IMR-90 (cell line): ENCODE results near the gene ACAD11. TPM values are rescaled to one million over a fixed set of nuclear protein-coding genes. Genes with fewer than 3 reads are reported as not detected.
A peak's percentile ranks its signal among the peaks of the same experiment; 100 is the strongest.

ENCODE experiments used
- ATAC-seq: fragments of 200-7000 bp; cut with Tn5 transposase; 2 replicates; pipeline ENCODE4 v1.9.1; 2020; ENCODE audit warnings: low read depth, mild to moderate bottlenecking, moderate library complexity
- BruUV-seq: library from RNA; stranded (reverse); fragments of 400-500 nt; replicated peaks from 2 replicates; lab custom pipeline; 2021; lab: Mats Ljungman, UMichigan
- CTCF ChIA-PET: fragments of 300-600 bp; formaldehyde crosslinking; extraction: SDS; loops from one replicate; lab custom pipeline; 2021; ENCODE audit warnings: antibody characterized with exemption; lab: Yijun Ruan, JAX
- POLR2A ChIA-PET: fragments of 300-600 bp; sonication (Branson Sonifier 250); formaldehyde crosslinking; loops from one replicate; lab custom pipeline; 2022; ENCODE audit warnings: antibody characterized with exemption; ENCODE audit not compliant: unreplicated experiment; lab: Charles Lee
- DNase-seq: peaks from one replicate; pipeline ENCODE4 v3.0.0; 2013
- H2AFZ ChIP-seq: replicated peaks from 2 replicates; pipeline ENCODE3; 2013; ENCODE audit warnings: low read length, mild to moderate bottlenecking; ENCODE audit not compliant: poor library complexity
- H2AK5ac ChIP-seq: 2 replicates; pipeline ENCODE4 v1.6.1; 2013; ENCODE audit warnings: low read depth, low read length, inconsistent platforms
- H2AK9ac ChIP-seq: replicated peaks from 2 replicates; pipeline ENCODE3; 2013; ENCODE audit warnings: mild to moderate bottlenecking, low read depth, low read length, moderate library complexity; ENCODE audit not compliant: poor library complexity
- H2BK120ac ChIP-seq: 2 replicates; pipeline ENCODE4 v1.6.1; 2013; ENCODE audit warnings: low read depth, low read length, inconsistent platforms
- H2BK15ac ChIP-seq: 3 replicates; pipeline ENCODE4 v1.6.1; 2013; ENCODE audit warnings: low read depth, low read length, inconsistent platforms
- H2BK20ac ChIP-seq: 2 replicates; pipeline ENCODE4 v1.6.1; 2013; ENCODE audit warnings: low read depth, mild to moderate bottlenecking, inconsistent platforms, low read length, moderate library complexity
- H2BK5ac ChIP-seq: 2 replicates; pipeline ENCODE4 v1.6.1; 2013; ENCODE audit warnings: mild to moderate bottlenecking, low read depth, low read length, inconsistent platforms; ENCODE audit not compliant: poor library complexity, severe bottlenecking
- H3K14ac ChIP-seq: replicated peaks from 2 replicates; pipeline ENCODE4 v1.6.1; 2013; ENCODE audit warnings: low read depth, low read length, inconsistent platforms
- H3K18ac ChIP-seq: 2 replicates; pipeline ENCODE4 v1.6.1; 2013; ENCODE audit warnings: low read depth, low read length, control low read depth
- H3K23ac ChIP-seq: 2 replicates; pipeline ENCODE4 v1.6.1; 2013; ENCODE audit warnings: low read depth, low read length, inconsistent platforms
- H3K27ac ChIP-seq: 2 replicates; pipeline ENCODE4 v1.5.1; 2013; ENCODE audit warnings: mild to moderate bottlenecking, control low read depth, low read length; ENCODE audit not compliant: insufficient read depth
- H3K27me3 ChIP-seq: 2 replicates; pipeline ENCODE4 v1.6.1; 2013; ENCODE audit warnings: low read length; ENCODE audit not compliant: control insufficient read depth, insufficient read depth
- H3K36me3 ChIP-seq: 2 replicates; pipeline ENCODE4 v1.6.1; 2013; ENCODE audit warnings: low read length, mixed read lengths; ENCODE audit not compliant: control insufficient read depth, insufficient read depth
- H3K4ac ChIP-seq: 2 replicates; pipeline ENCODE4 v1.6.1; 2013; ENCODE audit warnings: low read depth, low read length, inconsistent platforms
- H3K4me1 ChIP-seq: 2 replicates; pipeline ENCODE4 v1.6.1; 2013; ENCODE audit warnings: low read length, mixed read lengths; ENCODE audit not compliant: control insufficient read depth, insufficient read depth
- H3K4me2 ChIP-seq: 2 replicates; pipeline ENCODE4 v1.6.1; 2013; ENCODE audit warnings: low read depth, mild to moderate bottlenecking, control low read depth, low read length, moderate library complexity
- H3K4me3 ChIP-seq: 2 replicates; pipeline ENCODE4 v1.5.1; 2013; ENCODE audit warnings: low read depth, mild to moderate bottlenecking, control low read depth, low read length, moderate library complexity; ENCODE audit not compliant: insufficient read depth
- H3K56ac ChIP-seq: 2 replicates; pipeline ENCODE4 v1.6.1; 2013; ENCODE audit warnings: low read length, inconsistent platforms; ENCODE audit not compliant: insufficient read depth; ENCODE audit errors: extremely low read depth
- H3K79me1 ChIP-seq, 2 experiments: 2 replicates each; pipeline ENCODE4 v1.6.1; 2013; ENCODE audit warnings: low read length in 2 of 2, inconsistent platforms in 1 of 2, low read depth in 1 of 2
- H3K9ac ChIP-seq: 2 replicates; pipeline ENCODE4 v1.6.1; 2013; ENCODE audit warnings: low read depth, low read length, control low read depth
- H3K9me1 ChIP-seq: 2 replicates; pipeline ENCODE4 v1.6.1; 2013; ENCODE audit warnings: low read length, inconsistent platforms; ENCODE audit not compliant: insufficient read depth
- H3K9me3 ChIP-seq: 2 replicates; pipeline ENCODE4 v1.6.1; 2013; ENCODE audit warnings: low read length; ENCODE audit not compliant: control insufficient read depth, insufficient read depth
- H4K20me1 ChIP-seq: 2 replicates; pipeline ENCODE4 v1.6.1; 2013; ENCODE audit warnings: low read length, inconsistent platforms; ENCODE audit not compliant: insufficient read depth
- H4K5ac ChIP-seq: 2 replicates; pipeline ENCODE4 v1.6.1; 2013; ENCODE audit warnings: mild to moderate bottlenecking, low read depth, low read length, control low read depth
- H4K8ac ChIP-seq, 2 experiments: 2 replicates each; pipeline ENCODE4 v1.6.1; 2013; ENCODE audit warnings: low read depth in 2 of 2, low read length in 2 of 2, control low read depth in 1 of 2, inconsistent platforms in 1 of 2
- H4K91ac ChIP-seq: 2 replicates; pipeline ENCODE4 v1.6.1; 2013; ENCODE audit warnings: low read depth, low read length, inconsistent platforms; ENCODE audit not compliant: insufficient read depth
- FOS ChIP-seq: fragments of 150-350 bp; IDR thresholded peaks from 2 replicates; pipeline ENCODE4 v1.6.1; 2016; ENCODE audit warnings: low read depth, low read length
- MAFK ChIP-seq: IDR thresholded peaks from 2 replicates; pipeline ENCODE4 v1.6.1; 2012; ENCODE audit warnings: low read depth, low read length, improper control_type of control experiment
- RAD21 ChIP-seq: IDR thresholded peaks from 2 replicates; pipeline ENCODE4 v1.6.1; 2012; ENCODE audit warnings: low read length, improper control_type of control experiment
- RCOR1 ChIP-seq: IDR thresholded peaks from 2 replicates; pipeline ENCODE4 v1.6.1; 2012; ENCODE audit warnings: mild to moderate bottlenecking, low read length, improper control_type of control experiment; ENCODE audit not compliant: insufficient replicate concordance
- RFX5 ChIP-seq: IDR thresholded peaks from 2 replicates; pipeline ENCODE4 v1.8.0; 2012; ENCODE audit warnings: low read depth, mild to moderate bottlenecking, low read length, moderate library complexity
- WGBS, 2 experiments: methylation state at CpG; one replicate each; pipeline versions ENCODE4 v1.1.5 to v1.1.7; 2013; ENCODE audit warnings: missing lambda C conversion rate in 2 of 2; ENCODE audit not compliant: insufficient read length in 1 of 2; ENCODE audit errors: extremely low coverage in 2 of 2; 5-methylcytosine and 5-hydroxymethylcytosine counted together
- dilution Hi-C: fragments of 300-500 bp; cut with HindIII; formaldehyde crosslinking; loops from one replicate; pipeline ENCODE4 v1.14.3; 2018; ENCODE audit warnings: low sequenced_read_pairs; ENCODE audit not compliant: unreplicated experiment
- in situ Hi-C: fragments of 300-500 bp; cut with MboI; formaldehyde crosslinking; loops from 3 replicates; pipeline ENCODE4 v1.14.3; 2019; ENCODE audit warnings: low sequenced_read_pairs, inconsistent platforms, mixed read lengths
- intact Hi-C: fragments of 100-400 bp; cut with micrococcal nuclease; formaldehyde crosslinking; loops from 2 replicates; pipeline ENCODE4 v1.10.0; 2022
- polyA plus RNA-seq, 3 experiments: library from polyadenylated mRNA; depleted of rRNA; stranded (reverse); fragments of >200 nt; gene quantifications; 2 replicates each; pipeline ENCODE4 v1.2.3, GENCODE V29; 2012; ENCODE audit warnings: low replicate concordance in 1 of 3
- total RNA-seq: library from RNA; depleted of rRNA; stranded (reverse); fragments of >200 nt; gene quantifications from 2 replicates; pipeline ENCODE4 v1.2.3, GENCODE V29; 2012
- TF ChIP-seq, protein P1 (sequence below): conservative IDR thresholded peaks from 2 replicates; pipeline ENCODE4 v1.5.1; 2012; ENCODE audit warnings: mild to moderate bottlenecking, low read depth, low read length, improper control_type of control experiment

Gene ACAD11
- total and polyA plus RNA-seq, 2 of the 4 experiments (the other 2 are of a cell fraction) = 16.0 to 18.8 TPM

DNA sequence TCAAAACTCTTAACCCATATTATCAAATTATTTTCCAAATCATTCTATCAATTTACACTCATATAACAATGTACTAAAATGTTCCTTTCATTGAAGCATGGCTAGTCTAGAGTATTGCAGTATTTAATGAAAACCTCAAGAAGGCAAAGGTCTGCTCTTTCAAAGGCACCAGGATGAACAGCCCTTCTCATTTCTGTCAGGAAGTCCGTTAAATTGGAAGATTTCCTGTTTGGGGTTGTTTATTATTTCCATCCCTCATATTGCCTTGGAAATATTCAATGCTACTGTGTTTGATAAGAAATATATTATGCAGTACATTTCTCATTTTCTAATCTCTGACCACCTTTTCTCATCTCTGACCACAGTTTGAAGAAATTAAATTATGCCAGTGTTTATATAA, 37.5 kb downstream of the ACAD11 start:
- ChIA-PET CTCF (no interaction called here), POLR2A (no interaction called here)
- ATAC-seq = no peak
- no peak overlapping the region for H2AFZ ChIP-seq
- DNase-seq = no peak
- H2BK20ac ChIP-seq = no peak overlapping the region
- H3K23ac ChIP-seq = no peak overlapping the region
- peak overlapping the region; percentile 41; the same call in 1 of the 2 replicates for H3K18ac ChIP-seq
- H3K27ac ChIP-seq = no peak overlapping the region
- no peak overlapping the region for H3K4me3 ChIP-seq
- TF ChIP-seq, protein P1, sequence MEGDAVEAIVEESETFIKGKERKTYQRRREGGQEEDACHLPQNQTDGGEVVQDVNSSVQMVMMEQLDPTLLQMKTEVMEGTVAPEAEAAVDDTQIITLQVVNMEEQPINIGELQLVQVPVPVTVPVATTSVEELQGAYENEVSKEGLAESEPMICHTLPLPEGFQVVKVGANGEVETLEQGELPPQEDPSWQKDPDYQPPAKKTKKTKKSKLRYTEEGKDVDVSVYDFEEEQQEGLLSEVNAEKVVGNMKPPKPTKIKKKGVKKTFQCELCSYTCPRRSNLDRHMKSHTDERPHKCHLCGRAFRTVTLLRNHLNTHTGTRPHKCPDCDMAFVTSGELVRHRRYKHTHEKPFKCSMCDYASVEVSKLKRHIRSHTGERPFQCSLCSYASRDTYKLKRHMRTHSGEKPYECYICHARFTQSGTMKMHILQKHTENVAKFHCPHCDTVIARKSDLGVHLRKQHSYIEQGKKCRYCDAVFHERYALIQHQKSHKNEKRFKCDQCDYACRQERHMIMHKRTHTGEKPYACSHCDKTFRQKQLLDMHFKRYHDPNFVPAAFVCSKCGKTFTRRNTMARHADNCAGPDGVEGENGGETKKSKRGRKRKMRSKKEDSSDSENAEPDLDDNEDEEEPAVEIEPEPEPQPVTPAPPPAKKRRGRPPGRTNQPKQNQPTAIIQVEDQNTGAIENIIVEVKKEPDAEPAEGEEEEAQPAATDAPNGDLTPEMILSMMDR = no peak
- no peak for TF ChIP-seq RCOR1
- TF ChIP-seq RFX5 = no peak
- TF ChIP-seq FOS = no peak
- TF ChIP-seq MAFK = no peak
- TF ChIP-seq RAD21 = no peak
- H3K9me3 ChIP-seq = peaks cover 3% of the 10 kb centered on the region; the same call in 1 of the 2 replicates
- H2BK5ac ChIP-seq = peak overlapping the region; percentile 28
- no peak overlapping the region for H4K8ac ChIP-seq
- no peak overlapping the region for H3K56ac ChIP-seq
- H4K91ac ChIP-seq = no peak overlapping the region
- no peak overlapping the region for H2AK5ac ChIP-seq
- no peak overlapping the region for H3K4ac ChIP-seq
- H3K9me1 ChIP-seq = peaks cover 6% of the 10 kb centered on the region; the same call in 1 of the 2 replicates
- no peak overlapping the region for H3K4me2 ChIP-seq
- H2BK120ac ChIP-seq = no peak overlapping the region
- no peaks in the 10 kb centered on the region for H3K27me3 ChIP-seq
- no peaks in the 10 kb centered on the region for H4K20me1 ChIP-seq
- no TSS peak for BruUV-seq
- peaks cover 0 to 9% of the 10 kb centered on the region in 2 experiments; a peak in 2 of 4 replicates for H3K79me1 ChIP-seq
- in situ Hi-C loops (no loop called here), intact Hi-C loops (no loop called here), dilution Hi-C loops (no loop called here)
- peaks cover 5% of the 10 kb centered on the region for H3K4me1 ChIP-seq
- H3K9ac ChIP-seq = no peak overlapping the region
- no peak overlapping the region; the same call in 2 of the 3 replicates for H2BK15ac ChIP-seq
- H3K14ac ChIP-seq = no peak overlapping the region
- peak overlapping the region; percentile 51; the same call in 1 of the 2 replicates for H4K5ac ChIP-seq
- peaks cover 4% of the 10 kb centered on the region for H3K36me3 ChIP-seq
- no CpG with 5 or more reads among the region's 1 CpG for WGBS, 2 experiments
- H2AK9ac ChIP-seq = no peak overlapping the region
